GM12872 (cell line): Measurements from ENCODE around the gene FAM193B.

Source experiments
- CTCF ChIP-seq: IDR thresholded peaks from 3 replicates; pipeline ENCODE4 v1.5.1; 2011; ENCODE audit warnings: low read depth, mild to moderate bottlenecking, low read length, moderate library complexity; ENCODE audit not compliant: insufficient read depth

The FAM193B gene

GRCh38 chr5:177545487-177546257 lies 8.7 kb downstream of the FAM193B start:
- TF ChIP-seq CTCF = no peak

DNA sequence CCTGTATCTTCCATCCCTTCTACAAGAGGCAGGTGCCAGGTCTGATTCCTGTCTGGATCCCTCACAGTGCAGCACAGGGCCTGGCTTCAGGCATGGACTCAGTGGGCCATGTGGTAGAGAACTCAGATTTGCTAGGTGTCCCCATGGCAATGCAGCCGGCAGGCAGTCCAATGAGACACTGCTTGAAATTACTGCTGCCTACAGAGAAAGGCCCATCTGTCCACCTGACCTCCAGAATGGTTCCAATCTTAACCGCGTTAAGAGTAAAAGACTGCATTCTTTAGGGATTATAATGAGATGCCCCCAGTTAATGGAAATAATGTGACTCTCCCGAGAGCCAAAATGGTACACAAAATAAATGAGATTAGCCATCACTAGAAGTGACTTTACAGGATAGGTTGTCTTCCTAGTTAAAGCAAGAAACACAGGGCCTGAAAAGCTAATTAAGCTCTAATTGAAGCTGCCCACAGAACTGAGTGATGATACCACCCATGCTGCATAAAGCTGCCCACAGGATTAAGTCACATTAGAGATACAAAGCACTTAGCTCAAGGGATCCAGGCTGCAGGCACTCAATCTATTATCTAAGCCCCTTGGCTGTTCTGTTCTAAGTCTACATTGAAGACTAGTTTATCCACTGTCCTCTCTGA lies 11.4 kb downstream of the FAM193B start:
- TF ChIP-seq CTCF = no peak

- TF ChIP-seq CTCF = no peak
These were observed 13.9 kb downstream of the FAM193B start for GRCh38 chr5:177540438-177540837.

- no peak for TF ChIP-seq CTCF
These were observed 15.0 kb downstream of the FAM193B start for GRCh38 chr5:177539411-177539810.

GRCh38 chr5:177538876-177539275 lies 15.5 kb downstream of the FAM193B start:
- TF ChIP-seq CTCF = no peak

DNA sequence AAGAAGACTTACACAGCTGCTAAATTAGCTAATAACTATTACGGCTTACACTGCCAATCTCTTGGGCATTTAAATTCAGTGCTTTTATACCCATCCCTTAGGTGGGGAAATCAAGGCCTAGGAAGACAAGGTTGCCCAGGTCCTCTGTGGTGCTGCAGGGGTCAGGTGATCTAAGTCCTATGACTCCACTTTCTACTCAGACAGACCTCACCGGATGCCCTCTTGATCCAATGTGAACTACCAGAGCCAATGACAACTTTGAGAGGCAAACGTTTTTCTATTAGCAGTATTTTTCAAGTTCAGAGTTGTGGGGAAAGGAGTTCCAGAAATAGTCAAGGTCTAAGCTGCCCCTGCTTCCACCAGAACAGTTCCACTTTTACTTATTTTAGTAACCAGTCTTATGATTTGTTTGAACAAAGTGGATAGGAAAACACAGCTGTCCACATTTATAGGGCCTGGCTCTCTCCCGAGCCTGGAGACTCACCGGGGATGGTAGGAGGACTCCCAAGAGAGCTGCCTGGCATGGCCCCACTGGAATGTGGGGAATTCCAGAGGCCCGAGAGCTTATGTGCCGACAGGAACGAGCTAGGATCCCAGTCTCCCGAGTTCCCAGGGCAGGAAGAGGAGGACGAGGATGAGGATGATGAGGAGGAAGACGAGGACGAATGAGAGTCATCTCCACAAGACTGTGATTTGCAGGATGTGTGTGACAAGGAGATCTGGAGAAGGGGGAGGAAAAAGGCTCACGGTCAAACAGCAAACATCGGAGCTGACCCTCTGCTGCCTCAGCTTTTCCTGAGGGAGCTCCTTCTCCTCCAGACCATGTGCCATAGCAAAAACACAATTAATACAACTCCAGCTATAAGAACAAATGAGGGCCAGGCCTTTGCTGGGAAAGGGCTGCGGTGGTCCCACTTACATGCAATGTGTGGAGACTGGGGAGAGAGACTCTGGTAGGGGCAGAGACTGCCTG lies 16.7 kb downstream of the FAM193B start:
- no peak for TF ChIP-seq CTCF

DNA sequence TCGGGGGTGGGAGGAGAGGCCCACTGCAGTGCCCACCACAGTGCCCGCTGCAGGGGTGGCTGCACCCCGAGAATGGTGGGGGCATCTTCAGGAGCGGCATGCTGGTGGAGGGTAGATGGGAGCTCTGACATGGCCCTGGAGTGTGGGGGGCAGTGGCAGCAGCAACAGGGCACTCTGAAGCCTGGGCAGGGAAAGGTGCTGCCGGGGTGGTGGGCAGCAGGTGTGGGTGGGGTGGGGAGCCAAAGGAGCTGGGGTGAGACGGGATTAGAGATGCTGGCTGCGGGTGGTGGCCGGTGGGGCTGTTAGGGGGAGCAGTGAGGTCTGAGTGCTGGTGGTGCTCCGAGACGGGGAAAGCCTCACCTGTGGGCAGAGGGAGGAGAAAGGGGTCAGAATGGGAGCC lies 18.0 kb downstream of the FAM193B start:
- no peak for TF ChIP-seq CTCF
